ENCODE data around the gene KRT36.

KRT36 gene

GRCh38 chr17:41475421-41475820, 14.3 kb downstream of the KRT36 start:
- DNase-seq = no peak

DNA sequence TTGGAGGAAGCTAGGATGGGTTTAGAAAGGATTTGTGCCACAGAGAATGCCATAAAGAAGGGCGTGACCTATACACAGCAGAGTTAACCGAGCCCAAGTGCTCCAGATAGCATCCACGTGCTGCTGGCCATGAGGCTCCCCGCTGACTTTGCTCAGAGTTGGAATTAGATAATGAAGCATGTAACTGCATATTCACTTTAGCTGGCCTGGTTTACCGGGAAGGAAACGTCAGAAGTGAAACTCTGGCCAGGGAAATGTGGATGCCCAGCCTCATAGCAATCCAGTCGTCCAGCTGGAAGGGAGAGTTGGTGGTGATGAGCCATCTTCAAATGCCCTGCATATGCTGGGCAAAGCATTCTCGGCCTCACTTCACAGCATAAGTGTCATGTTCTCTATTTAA, 14.8 kb downstream of the KRT36 start:
- no peak for DNase-seq

DNA sequence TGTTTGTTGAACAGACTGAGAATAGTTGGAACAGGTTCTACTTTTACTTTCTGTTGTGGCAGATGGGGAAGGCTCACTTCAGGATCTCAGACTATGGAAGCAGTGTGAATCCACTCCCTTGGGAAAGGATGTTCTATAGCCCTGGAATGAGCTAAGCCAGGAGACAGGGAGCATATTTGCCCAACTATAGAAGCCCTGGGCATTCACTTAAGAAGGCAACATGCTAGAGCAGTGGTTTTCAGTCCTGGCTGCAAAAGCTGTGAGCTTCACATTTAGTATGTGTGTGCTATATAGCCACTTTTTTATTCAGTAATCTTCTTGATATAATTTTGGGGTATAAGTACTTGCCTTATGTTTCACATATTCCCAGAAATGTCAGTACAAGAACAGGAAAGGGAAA, 21.4 kb downstream of the KRT36 start:
- DNase-seq = no peak

GRCh38 chr17:41467561-41467960, 22.1 kb downstream of the KRT36 start:
- DNase-seq = no peak

DNA sequence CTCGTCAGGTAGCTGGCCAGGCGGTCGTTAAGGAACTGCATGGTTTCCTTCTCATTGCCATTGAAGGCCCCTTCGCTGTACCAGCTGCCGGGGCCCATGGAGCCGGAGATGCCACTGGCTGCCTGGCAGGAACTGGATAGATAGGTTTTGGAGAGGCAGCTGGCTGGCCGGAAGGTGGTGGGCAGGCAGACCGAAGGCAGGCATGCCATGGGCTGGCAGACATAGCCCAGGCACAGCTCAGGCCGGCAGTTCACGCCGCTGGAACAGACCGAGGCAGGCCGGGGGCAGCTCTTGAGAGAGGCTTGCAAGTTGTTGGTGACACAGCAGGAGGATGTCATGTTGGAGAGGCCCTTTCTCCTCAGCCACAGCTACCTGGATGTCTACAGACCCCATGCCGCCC, 22.7 kb downstream of the KRT36 start, which contains the start of gene KRT32:
TSS of gene KRT32 (minus strand) at position 399 of the 400 bp plus-strand sequence. CDS start at position 338, 61 bp downstream.
- no peak for DNase-seq

DNA sequence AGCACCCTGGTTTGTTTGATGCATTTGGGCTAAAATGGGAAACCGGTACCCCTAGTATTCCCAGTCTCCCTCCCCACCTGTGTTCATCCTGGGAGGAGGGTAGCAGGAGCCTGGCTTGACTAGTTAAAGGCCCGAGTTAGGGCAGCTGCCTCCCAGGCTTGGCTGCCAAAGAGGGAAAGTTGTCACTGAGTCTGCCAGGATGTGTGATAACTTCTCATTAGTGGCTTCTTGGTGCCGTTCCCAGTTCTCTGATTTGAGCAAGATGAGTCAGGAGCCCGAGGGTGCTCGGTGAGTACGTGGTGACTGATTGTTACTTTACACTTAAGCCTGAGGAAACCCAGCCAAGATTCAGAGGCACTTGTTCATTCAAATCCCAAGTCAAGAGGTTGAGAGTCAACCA, 25.0 kb downstream of the KRT36 start:
- peak; percentile 96 for DNase-seq

DNA sequence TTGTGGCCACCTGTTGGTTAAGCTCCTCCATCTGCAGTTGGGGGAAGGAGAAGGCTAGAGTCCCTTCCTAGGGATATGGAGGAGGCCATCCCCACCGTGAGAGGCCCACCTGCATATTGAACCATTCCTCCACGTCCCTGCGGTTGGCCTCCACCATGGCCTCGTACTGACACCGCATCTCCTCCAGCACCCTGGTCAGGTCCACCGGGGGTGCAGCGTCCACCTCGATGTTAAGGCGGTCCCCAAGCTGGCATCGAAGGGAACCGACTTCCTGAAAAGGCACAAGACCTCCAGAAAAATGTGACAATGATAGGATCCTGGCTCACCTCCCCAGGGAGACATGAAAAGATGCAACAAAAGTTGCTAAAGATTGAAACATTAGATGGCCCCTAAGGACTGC, 25.5 kb downstream of the KRT36 start:
- no peak for DNase-seq

GRCh38 chr17:41463746-41464145, 26.0 kb downstream of the KRT36 start:
- no peak for DNase-seq

DNA sequence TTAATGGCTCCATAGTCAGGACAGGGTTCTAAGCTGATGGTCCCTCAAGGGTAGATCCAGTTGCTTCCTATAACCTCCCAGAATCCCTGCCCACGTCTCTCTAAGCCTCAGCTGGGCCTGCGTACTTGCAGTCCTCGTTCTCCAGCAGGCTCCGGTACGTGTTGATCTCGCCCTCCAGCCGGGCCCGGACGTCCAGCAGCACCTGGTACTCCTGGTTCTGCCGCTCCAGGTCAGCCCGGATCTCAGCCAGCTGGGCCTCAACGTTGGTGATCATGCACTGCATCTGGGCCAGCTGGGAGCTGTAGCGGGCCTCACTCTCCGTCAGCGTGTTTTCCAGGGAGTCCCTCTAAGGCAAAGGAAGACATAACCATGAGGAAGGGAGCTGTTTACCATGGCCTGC, 27.0 kb downstream of the KRT36 start:
- no peak for DNase-seq

- DNase-seq = no peak
These were observed 32.0 kb downstream of the KRT36 start for GRCh38 chr17:41457676-41458075.

GRCh38 chr17:41456204-41456603, 33.5 kb downstream of the KRT36 start:
- DNase-seq = peak; percentile 9

DNA sequence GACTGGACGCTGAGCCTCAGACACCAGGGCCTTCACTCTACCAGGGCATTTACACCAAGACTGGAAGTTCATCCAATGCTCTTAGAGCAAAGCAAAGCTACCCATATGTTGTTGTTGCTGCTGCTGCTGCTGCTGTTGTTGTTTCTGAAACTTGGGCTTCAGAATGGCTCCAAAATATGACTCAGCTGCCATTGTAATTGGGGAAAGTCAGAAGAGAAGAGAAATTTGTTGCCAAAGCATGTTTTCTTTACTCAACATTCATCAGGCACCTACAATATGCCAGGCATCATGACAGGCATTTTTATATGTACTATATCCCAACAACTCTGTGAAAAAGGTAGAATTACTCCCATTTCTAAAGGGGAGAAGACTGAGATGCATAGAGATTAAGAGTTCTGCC, 34.5 kb downstream of the KRT36 start:
- DNase-seq = peak; percentile 5

DNA sequence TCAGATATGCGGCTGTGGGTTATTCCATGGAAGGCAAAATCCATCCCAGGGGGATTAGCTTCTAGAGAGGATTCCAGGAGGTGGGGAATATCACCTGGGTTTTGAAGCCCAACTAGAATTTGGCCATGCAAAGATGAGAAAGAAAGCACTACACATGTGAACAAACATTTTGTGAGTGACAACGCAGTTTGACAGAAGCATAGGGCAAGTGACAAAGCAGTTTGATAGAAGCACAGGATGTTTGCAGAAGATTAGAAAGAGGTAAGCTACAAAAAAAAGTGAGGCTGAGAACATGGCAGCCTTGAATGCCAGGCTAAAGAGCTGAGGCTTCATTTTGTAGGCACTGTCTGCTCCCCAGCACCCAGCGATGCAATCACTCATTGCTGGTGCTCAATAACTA, 36.6 kb downstream of the KRT36 start:
- DNase-seq = no peak

- DNase-seq = no peak
These were observed 37.4 kb downstream of the KRT36 start for GRCh38 chr17:41452281-41452680.

- peak; percentile 77 for DNase-seq
These were observed 38.5 kb downstream of the KRT36 start for GRCh38 chr17:41451154-41451728.

DNA sequence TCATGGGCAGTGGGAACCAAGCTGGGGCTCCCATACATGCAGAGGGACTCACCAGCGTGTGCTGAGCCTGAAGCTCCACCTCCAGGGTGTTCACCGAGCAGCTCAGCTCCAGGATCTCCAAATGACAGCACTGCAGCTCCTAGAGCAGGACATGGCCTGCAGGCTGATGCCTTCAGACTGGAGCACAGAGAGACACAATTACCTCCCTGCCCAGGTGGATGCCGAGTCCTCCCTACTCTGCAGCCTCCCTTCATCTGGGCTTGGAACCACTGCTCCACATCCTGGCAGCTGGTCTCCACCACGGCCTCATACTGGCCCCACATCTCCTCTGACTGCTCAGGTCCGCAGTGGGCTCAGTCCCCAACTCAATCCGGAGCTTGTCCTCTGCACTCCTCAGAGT, 40.7 kb downstream of the KRT36 start:
- DNase-seq = no peak

- no peak for DNase-seq
These were observed 41.2 kb downstream of the KRT36 start for GRCh38 chr17:41448506-41448905.

GRCh38 chr17:41446806-41447205, 42.9 kb downstream of the KRT36 start:
- peak; percentile 77 for DNase-seq

GRCh38 chr17:41444640-41445039, 45.1 kb downstream of the KRT36 start:
- DNase-seq = no peak

DNA sequence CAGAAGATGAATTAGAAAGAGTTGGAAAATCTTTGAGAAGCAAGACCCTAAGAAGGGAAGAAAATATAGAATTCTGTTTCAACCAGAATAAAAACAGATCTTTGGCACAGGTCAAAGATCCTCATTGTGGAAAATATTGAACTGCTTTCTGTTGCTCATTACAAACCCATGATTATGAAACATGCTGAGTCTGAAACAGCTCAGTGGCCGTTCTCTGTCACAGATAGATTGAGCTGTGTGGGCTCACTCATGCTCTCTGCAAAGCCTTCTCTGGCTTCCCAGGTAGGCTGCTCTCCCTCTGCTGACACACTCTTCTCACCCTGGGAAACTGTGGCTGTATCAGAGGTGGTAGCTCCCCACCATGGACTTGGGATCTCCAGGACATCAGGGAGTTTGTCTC, 45.5 kb downstream of the KRT36 start:
- no peak for DNase-seq

DNA sequence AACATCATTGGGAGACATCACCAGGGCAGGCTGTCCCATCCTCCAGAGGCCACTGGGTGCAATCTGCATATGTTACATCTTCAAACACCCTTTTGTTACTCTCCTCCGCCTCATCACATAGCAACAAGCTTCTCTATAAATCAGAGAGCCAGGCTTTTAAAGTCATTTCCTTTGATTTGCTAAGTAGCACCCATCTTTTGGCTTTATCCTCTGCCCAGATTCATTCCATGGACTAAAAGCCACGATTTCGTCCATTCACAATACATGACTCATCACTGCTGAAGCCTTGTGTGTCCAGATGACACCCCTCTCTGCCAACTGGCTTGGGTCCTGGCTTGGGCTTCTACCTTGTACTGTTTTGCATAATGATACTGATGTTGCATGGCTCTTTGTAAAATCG, 47.0 kb downstream of the KRT36 start:
- DNase-seq = peak; percentile 49

- DNase-seq = no peak
These were observed 49.1 kb downstream of the KRT36 start, which contains the start of gene KRT38 for GRCh38 chr17:41440531-41441033. Gene KRT38 (minus strand): TSS chr17:41440983. CDS start chr17:41440921, 62 bp downstream.

- no peak for DNase-seq
These were observed 50.3 kb downstream of the KRT36 start for GRCh38 chr17:41439375-41439774.

GRCh38 chr17:41437769-41438168, 51.9 kb downstream of the KRT36 start:
- no peak for DNase-seq

DNA sequence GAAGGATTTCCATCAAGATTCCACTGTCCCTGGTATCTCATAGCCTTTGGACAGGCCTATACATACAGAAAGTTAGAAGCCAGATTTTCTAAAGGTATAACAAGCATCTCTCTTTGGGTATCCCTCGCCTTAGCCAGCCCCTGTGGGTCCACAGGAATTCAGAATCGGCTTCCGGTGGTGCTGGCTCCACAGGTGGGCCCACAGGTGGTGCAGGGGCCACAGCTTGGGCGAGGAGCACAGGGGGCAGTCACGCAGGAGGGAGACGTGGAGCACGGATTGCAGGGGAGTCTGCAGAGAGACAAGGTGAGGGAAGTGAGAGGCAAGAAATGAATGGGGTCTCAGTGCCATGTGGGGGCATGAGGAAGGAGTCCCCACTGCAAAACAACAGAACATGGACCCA, 52.5 kb downstream of the KRT36 start:
- no peak for DNase-seq

Measured in fibroblast of skin of right biceps (primary cell).